Measurements from ENCODE around the gene CGREF1. TPM values are rescaled to one million over a fixed set of nuclear protein-coding genes. Genes with fewer than 3 reads are reported as not detected.

The CGREF1 gene
- total and polyA plus RNA-seq, 7 donors, result 0.68 to 2.6 (median 1.1) TPM; not detected in 2

GRCh38 chr2:27070653-27071276 is 48.2 kb downstream of the CGREF1 start:
- Histone ChIP-seq H3K27ac (peak overlapping the region; percentile 94 to 98 (median 97)), H3K4me1 (peaks cover 0 to 67% (median 64%) of the 10 kb centered on the region in 4 donors), H3K36me3 (peaks cover 0 to 30% (median 5%) of the 10 kb centered on the region in 4 donors), H3K9me3 (no peaks in the 10 kb centered on the region), H3K27me3 (no peaks in the 10 kb centered on the region), H3K4me3 (peak overlapping the region; percentile 70 to 94 (median 84))
- WGBS, 2 donors, result 4% methylated on average over 11 of the region's 11 CpGs
- intact Hi-C loops (cut with DNase I), result loop anchor here (1.0 kb wide), 1 partner anchor 19 kb away; the partner anchor contains the start of gene AGBL5
- DNase-seq, result no peak
- TF ChIP-seq EP300 (IDR thresholded peaks at IDR 0.05) (no peak), POLR2A (IDR thresholded peaks at IDR 0.05) (no peak)

- Histone ChIP-seq H3K27ac (peak overlapping the region in 3 of 4 donors; percentile 94 to 98 (median 97)), H3K27me3 (no peaks in the 10 kb centered on the region), H3K4me1 (peaks cover 0 to 60% (median 57%) of the 10 kb centered on the region in 4 donors), H3K9me3 (no peaks in the 10 kb centered on the region), H3K36me3 (peaks cover 0 to 32% (median 5%) of the 10 kb centered on the region in 4 donors), H3K4me3 (peak overlapping the region in 3 of 4 donors; percentile 70 to 91 (median 77))
- TF ChIP-seq POLR2A (IDR thresholded peaks at IDR 0.05) (no peak), POLR2AphosphoS5 (IDR thresholded peaks at IDR 0.05) (no peak), CTCF (IDR thresholded peaks at IDR 0.05) (no peak), EP300 (IDR thresholded peaks at IDR 0.05) (no peak)
- DNase-seq, result peak; percentile 50
- WGBS, 2 donors, result 86 to 89% methylated on average over 8 of the region's 8 CpGs
- intact Hi-C loops (cut with DNase I), result no loop called here
Measured at GRCh38 chr2:27069961-27070618, 48.8 kb downstream of the CGREF1 start.

GRCh38 chr2:27069436-27069835 is 49.5 kb downstream of the CGREF1 start:
- intact Hi-C loops (cut with DNase I), result no loop called here
- Histone ChIP-seq H3K4me3 (no peak overlapping the region), H3K27me3 (no peaks in the 10 kb centered on the region), H3K9me3 (no peaks in the 10 kb centered on the region), H3K36me3 (peaks cover 0 to 37% (median 5%) of the 10 kb centered on the region in 4 donors), H3K27ac (peak overlapping the region in 3 of 4 donors; percentile 94 to 98 (median 97)), H3K4me1 (peaks cover 0 to 54% (median 50%) of the 10 kb centered on the region in 4 donors)
- TF ChIP-seq POLR2A (IDR thresholded peaks at IDR 0.05) (no peak), EP300 (IDR thresholded peaks at IDR 0.05) (no peak), POLR2AphosphoS5 (IDR thresholded peaks at IDR 0.05) (no peak), CTCF (IDR thresholded peaks at IDR 0.05) (no peak)
- WGBS, 2 donors, result 95 to 96% methylated on average over 6 of the region's 6 CpGs
- DNase-seq, result peak; percentile 48

- peaks cover 0 to 42% (median 33%) of the 10 kb centered on the region in 4 donors for H3K4me1 ChIP-seq
- H3K36me3 ChIP-seq, result peaks cover 0 to 43% (median 5%) of the 10 kb centered on the region in 4 donors
- H3K27ac ChIP-seq, result no peak overlapping the region
Measured at GRCh38 chr2:27067385-27067784, 51.5 kb downstream of the CGREF1 start.

More at GRCh38 chr2:27067385-27067784, 51.5 kb downstream of the CGREF1 start:
- peak; percentile 46 for DNase-seq
- no peaks in the 10 kb centered on the region for H3K27me3 ChIP-seq
- intact Hi-C loops (cut with DNase I), result no loop called here
- H3K4me3 ChIP-seq, result no peak overlapping the region
- H3K9me3 ChIP-seq, result no peaks in the 10 kb centered on the region
- TF ChIP-seq POLR2A (IDR thresholded peaks at IDR 0.05) (no peak), POLR2AphosphoS5 (IDR thresholded peaks at IDR 0.05) (no peak), EP300 (IDR thresholded peaks at IDR 0.05) (no peak), CTCF (IDR thresholded peaks at IDR 0.05) (no peak)
- WGBS, 2 donors, result 91 to 93% methylated on average over 5 of the region's 5 CpGs

Data from sigmoid colon (tissue), 7 donors.